GM23338 (cell line): ENCODE measurements around the gene LATS2. TPM values are rescaled to one million over a fixed set of nuclear protein-coding genes. Genes with fewer than 3 reads are reported as not detected.

Experiments used
- ATAC-seq: fragments of 200-7000 bp; cut with Tn5 transposase; 3 replicates; pipeline ENCODE4 v1.9.1; 2020
- DNase-seq: peaks from one replicate; pipeline ENCODE4 v3.0.0-alpha.2; 2015; ENCODE audit warnings: low spot score
- H2AFZ ChIP-seq: fragments of 200-600 bp; sonication (generic); 2 replicates; pipeline ENCODE4 v1.8.0; 2016; ENCODE audit warnings: antibody characterized with exemption, mild to moderate bottlenecking, moderate library complexity
- H3F3A ChIP-seq: fragments of 200-600 bp; sonication (generic); replicated peaks from 2 replicates; pipeline ENCODE4 v1.8.0; 2017; ENCODE audit warnings: antibody characterized with exemption, mixed run types, low read depth
- H3K27ac ChIP-seq: fragments of 200-600 bp; sonication (generic); 2 replicates; pipeline ENCODE4 v1.6.1; 2016; ENCODE audit warnings: low read depth
- H3K27me3 ChIP-seq: fragments of 200-600 bp; sonication (generic); 2 replicates; pipeline ENCODE4 v1.8.0; 2016; ENCODE audit warnings: mild to moderate bottlenecking, mixed run types, moderate library complexity; ENCODE audit not compliant: insufficient read depth
- H3K36me3 ChIP-seq: fragments of 200-600 bp; sonication (generic); 2 replicates; pipeline ENCODE4 v1.8.0; 2016; ENCODE audit warnings: mild to moderate bottlenecking; ENCODE audit not compliant: insufficient read depth
- H3K4me1 ChIP-seq: fragments of 200-600 bp; sonication (generic); 2 replicates; pipeline ENCODE4 v1.8.0; 2016; ENCODE audit warnings: mild to moderate bottlenecking, moderate library complexity; ENCODE audit not compliant: insufficient read depth
- H3K4me2 ChIP-seq: fragments of 200-600 bp; sonication (generic); 2 replicates; pipeline ENCODE4 v1.7.1; 2017; ENCODE audit warnings: mixed run types
- H3K4me3 ChIP-seq: fragments of 200-600 bp; sonication (generic); 2 replicates; pipeline ENCODE4 v1.6.1; 2016; ENCODE audit warnings: mixed run types
- H3K79me2 ChIP-seq: fragments of 200-600 bp; sonication (generic); replicated peaks from 2 replicates; pipeline ENCODE4 v1.8.0; 2017; ENCODE audit warnings: mild to moderate bottlenecking; ENCODE audit not compliant: insufficient read depth
- H3K9me2 ChIP-seq: fragments of 200-600 bp; sonication (generic); 2 replicates; pipeline ENCODE4 v1.8.0; 2017; ENCODE audit not compliant: insufficient read depth
- H4K20me1 ChIP-seq: fragments of 200-600 bp; sonication (generic); replicated peaks from 2 replicates; pipeline ENCODE4 v1.8.0; 2017; ENCODE audit warnings: mild to moderate bottlenecking; ENCODE audit not compliant: insufficient read depth
- H3K27ac Mint-ChIP-seq: 2 replicates; pipeline ENCODE4 v1.8.0; 2020; ENCODE audit warnings: inconsistent platforms, mild to moderate bottlenecking, moderate library complexity, mixed read lengths
- H3K27me3 Mint-ChIP-seq: 3 replicates; pipeline ENCODE4 v1.8.0; 2022; ENCODE audit warnings: low read depth, mild to moderate bottlenecking, moderate library complexity, mixed read lengths, inconsistent platforms; ENCODE audit not compliant: insufficient read depth, poor library complexity
- H3K36me3 Mint-ChIP-seq: 3 replicates; pipeline ENCODE4 v1.8.0; 2021; ENCODE audit warnings: low read depth, mild to moderate bottlenecking, inconsistent platforms, moderate library complexity, mixed read lengths
- H3K4me1 Mint-ChIP-seq: 3 replicates; pipeline ENCODE4 v1.8.0; 2020; ENCODE audit warnings: mild to moderate bottlenecking, inconsistent platforms, mixed read lengths
- H3K4me3 Mint-ChIP-seq: 3 replicates; pipeline ENCODE4 v1.8.0; 2021; ENCODE audit warnings: moderate library complexity, mild to moderate bottlenecking, inconsistent platforms, mixed read lengths
- H3K9me3 Mint-ChIP-seq: 3 replicates; pipeline ENCODE4 v1.8.0; 2020; ENCODE audit warnings: moderate library complexity, mild to moderate bottlenecking, inconsistent platforms, mixed read lengths
- CREB1 ChIP-seq: fragments of 250-450 bp; sonication (Bioruptor Pico); IDR thresholded peaks from 2 replicates; pipeline ENCODE4 v1.5.0; 2020; ENCODE audit warnings: low read depth, mild to moderate bottlenecking, moderate library complexity
- CTCF ChIP-seq, 2 experiments: fragments of 200-600 bp in 1 of 2; sonication (generic) in 1 of 2; conservative IDR thresholded peaks; 2 replicates each; pipeline versions ENCODE4 v1.5.1 to v1.6.1; 2016 to 2017; ENCODE audit warnings: antibody characterized with exemption in 2 of 2, low read depth in 2 of 2, mild to moderate bottlenecking in 2 of 2, moderate library complexity in 1 of 2
- ETS1 ChIP-seq: IDR thresholded peaks from 2 replicates; pipeline ENCODE4 v1.6.1; 2016; ENCODE audit warnings: antibody characterized with exemption
- EZH2 ChIP-seq: fragments of 200-600 bp; sonication (generic); IDR thresholded peaks from one replicate; pipeline ENCODE4 v1.8.0; 2017; ENCODE audit warnings: antibody characterized with exemption, mild to moderate bottlenecking, low read depth; ENCODE audit not compliant: unreplicated experiment
- JUNB ChIP-seq: IDR thresholded peaks from one replicate; pipeline ENCODE4 v1.6.1; 2016; ENCODE audit warnings: antibody characterized with exemption; ENCODE audit not compliant: unreplicated experiment
- REST ChIP-seq: IDR thresholded peaks from one replicate; pipeline ENCODE4 v1.6.1; 2018; ENCODE audit warnings: antibody characterized with exemption; ENCODE audit not compliant: unreplicated experiment
- STAT1 ChIP-seq: IDR thresholded peaks from one replicate; pipeline ENCODE4 v1.6.1; 2016; ENCODE audit warnings: antibody characterized with exemption; ENCODE audit not compliant: unreplicated experiment
- ZNF114 ChIP-seq: fragments of 250-450 bp; sonication (Bioruptor Pico); IDR thresholded peaks from 2 replicates; pipeline ENCODE4 v1.5.0; 2020; ENCODE audit warnings: mild to moderate bottlenecking, moderate library complexity
- ZNF331 ChIP-seq: fragments of 250-450 bp; sonication (Bioruptor Pico); IDR thresholded peaks from 2 replicates; pipeline ENCODE4 v1.5.0; 2020; ENCODE audit warnings: low read depth, mild to moderate bottlenecking, moderate library complexity
- ZNF462 ChIP-seq: fragments of 250-450 bp; sonication (Bioruptor Pico); IDR thresholded peaks from 2 replicates; pipeline ENCODE4 v1.5.0; 2020; ENCODE audit warnings: mild to moderate bottlenecking, moderate library complexity
- polyA plus RNA-seq: library from polyadenylated mRNA; unstranded; fragments of >200 nt; fragmentation: Nextera tagmentation; extraction: Ambion mirVana; gene quantifications from 2 replicates; pipeline ENCODE4 v1.2.1, GENCODE V29; 2016
- total RNA-seq: library from RNA; depleted of rRNA; stranded (reverse); fragments of >200 nt; shearing (Covaris generic); gene quantifications from 2 replicates; pipeline ENCODE4 v1.2.3, GENCODE V29; 2014

Gene LATS2
- total and polyA plus RNA-seq, 2 experiments from 2014 or later: 10.5 to 25.4 TPM

- Mint-ChIP-seq H3K4me3 (no peak overlapping the region), H3K36me3 (peaks cover 54% of the 10 kb centered on the region), H3K27ac (no peak overlapping the region), H3K9me3 (no peaks in the 10 kb centered on the region), H3K27me3 (no peaks in the 10 kb centered on the region), H3K4me1 (peaks cover 13% of the 10 kb centered on the region)
- Histone ChIP-seq H3K9me2 (no peaks in the 10 kb centered on the region), H3K4me3 (no peak overlapping the region), H3K79me2 (peaks cover 62% of the 10 kb centered on the region), H3K4me2 (no peak overlapping the region), H3K27ac (no peak overlapping the region), H3K27me3 (no peaks in the 10 kb centered on the region), H4K20me1 (peaks cover 9% of the 10 kb centered on the region), H3K36me3 (peaks cover 14% of the 10 kb centered on the region; the same call in 1 of the 2 replicates), H3F3A (0 out of 2 replicates have a peak, but pooled peaks cover 5% of the 10 kb centered on the region), H3K4me1 (no peaks in the 10 kb centered on the region), H2AFZ (no peak overlapping the region)
- TF ChIP-seq JUNB: no peak
- no peak for TF ChIP-seq STAT1
- no peak for TF ChIP-seq ETS1
- TF ChIP-seq EZH2: no peak
- no peak for TF ChIP-seq ZNF114 (CRISPR knock-in tag)
- TF ChIP-seq ZNF331 (CRISPR knock-in tag): no peak
- TF ChIP-seq CTCF (conservative IDR thresholded peaks at IDR 0.05; ENCODE audit: low read depth in 2 of 2): no peak
- no peak for TF ChIP-seq REST
- TF ChIP-seq CREB1 (CRISPR knock-in tag): no peak
- no peak for TF ChIP-seq ZNF462
- ATAC-seq (no peak), DNase-seq (no peak)
Measured at GRCh38 chr13:20988033-20988908, 73.1 kb downstream of the LATS2 start.
